WTC11 (cell line): Measurements from ENCODE around the gene PNMA8C. TPM values are rescaled to one million over a fixed set of nuclear protein-coding genes. Genes with fewer than 3 reads are reported as not detected.

ENCODE experiments used
- ATAC-seq: fragments of 200-7000 bp; cut with Tn5 transposase; 2 replicates; pipeline ENCODE4 v1.10.0; 2021; ENCODE audit warnings: mild to moderate bottlenecking, moderate library complexity
- CTCF ChIA-PET: fragments of 300-600 bp; sonication (Branson Sonifier 250); formaldehyde crosslinking; loops from one replicate; lab custom pipeline; 2021; ENCODE audit warnings: antibody characterized with exemption; lab: Charles Lee
- POLR2A ChIA-PET: fragments of 350-600 bp; sonication (Branson Sonifier 250); formaldehyde crosslinking; loops from one replicate; lab custom pipeline; 2021; ENCODE audit warnings: antibody characterized with exemption; lab: Charles Lee
- DNase-seq: peaks from one replicate; pipeline ENCODE4 v3.0.0; 2021; ENCODE audit warnings: low spot score
- H3K27ac Mint-ChIP-seq: 2 replicates; pipeline ENCODE4 v1.8.0; 2021; ENCODE audit warnings: mixed read lengths
- H3K27me3 Mint-ChIP-seq: 2 replicates; pipeline ENCODE4 v1.8.0; 2021; ENCODE audit warnings: low read depth, mild to moderate bottlenecking, moderate library complexity, mixed read lengths
- H3K36me3 Mint-ChIP-seq: 2 replicates; pipeline ENCODE4 v1.8.0; 2021; ENCODE audit warnings: mixed read lengths
- H3K4me1 Mint-ChIP-seq: 2 replicates; pipeline ENCODE4 v1.8.0; 2022; ENCODE audit warnings: mixed read lengths
- H3K4me3 Mint-ChIP-seq: 2 replicates; pipeline ENCODE4 v1.8.0; 2021; ENCODE audit warnings: mild to moderate bottlenecking, moderate library complexity, mixed read lengths
- H3K9me3 Mint-ChIP-seq: 2 replicates; pipeline ENCODE4 v1.8.0; 2021; ENCODE audit warnings: mixed read lengths
- ATF2 ChIP-seq: sonication (generic); formaldehyde crosslinking; IDR thresholded peaks from 2 replicates; pipeline ENCODE4 v1.8.1; 2022; ENCODE audit warnings: low read depth, missing genetic modification reagents, borderline replicate concordance
- ATF6 ChIP-seq: sonication (generic); formaldehyde crosslinking; IDR thresholded peaks from 2 replicates; pipeline ENCODE4 v1.8.1; 2023; ENCODE audit warnings: mild to moderate bottlenecking, missing genetic modification reagents
- ELF4 ChIP-seq: sonication (generic); formaldehyde crosslinking; IDR thresholded peaks from 2 replicates; pipeline ENCODE4 v1.8.1; 2022; ENCODE audit warnings: low read depth, mild to moderate bottlenecking, moderate library complexity, missing genetic modification reagents
- ERG ChIP-seq: fragments of 250-450 bp; sonication (Bioruptor Pico); IDR thresholded peaks from 2 replicates; pipeline ENCODE4 v1.8.0; 2021; ENCODE audit warnings: mild to moderate bottlenecking
- FOXJ3 ChIP-seq: sonication (generic); formaldehyde crosslinking; IDR thresholded peaks from 2 replicates; pipeline ENCODE4 v1.9.0; 2021; ENCODE audit warnings: missing genetic modification reagents, mild to moderate bottlenecking, borderline replicate concordance
- GABPB1 ChIP-seq: sonication (generic); formaldehyde crosslinking; IDR thresholded peaks from 2 replicates; pipeline ENCODE4 v1.8.1; 2023; ENCODE audit warnings: mild to moderate bottlenecking, missing genetic modification reagents
- KAT7 ChIP-seq: sonication (generic); formaldehyde crosslinking; IDR thresholded peaks from 2 replicates; pipeline ENCODE4 v1.8.1; 2023; ENCODE audit warnings: missing genetic modification reagents, mild to moderate bottlenecking, borderline replicate concordance
- MLX ChIP-seq: sonication (generic); formaldehyde crosslinking; IDR thresholded peaks from 2 replicates; pipeline ENCODE4 v1.8.1; 2023; ENCODE audit warnings: mild to moderate bottlenecking, missing genetic modification reagents, moderate library complexity
- RELA ChIP-seq: sonication (generic); formaldehyde crosslinking; IDR thresholded peaks from 2 replicates; pipeline ENCODE4 v1.8.1; 2022; ENCODE audit warnings: missing genetic modification reagents, mild to moderate bottlenecking, borderline replicate concordance
- SMAD4 ChIP-seq: sonication (generic); formaldehyde crosslinking; IDR thresholded peaks from 2 replicates; pipeline ENCODE4 v1.8.0; 2022; ENCODE audit warnings: mild to moderate bottlenecking, missing genetic modification reagents
- ZNF219 ChIP-seq: sonication (generic); formaldehyde crosslinking; IDR thresholded peaks from 2 replicates; pipeline ENCODE4 v1.8.0; 2023; ENCODE audit warnings: missing genetic modification reagents, mild to moderate bottlenecking, borderline replicate concordance
- ZNF416 ChIP-seq: fragments of 250-450 bp; sonication (Bioruptor Pico); IDR thresholded peaks from 2 replicates; pipeline ENCODE4 v1.9.0; 2021; ENCODE audit warnings: mild to moderate bottlenecking, inconsistent platforms
- ZNF425 ChIP-seq: fragments of 250-450 bp; sonication (Bioruptor Pico); conservative IDR thresholded peaks from 2 replicates; pipeline ENCODE4 v1.9.0; 2021; ENCODE audit warnings: mild to moderate bottlenecking
- total RNA-seq: library from RNA; stranded (reverse); gene quantifications from 3 replicates; pipeline ENCODE4 v1.2.3, GENCODE V29; 2021
- TF ChIP-seq, protein P1 (sequence below): sonication (generic); formaldehyde crosslinking; IDR thresholded peaks from 2 replicates; pipeline ENCODE4 v1.8.0; 2022; ENCODE audit warnings: mild to moderate bottlenecking, missing genetic modification reagents
- TF ChIP-seq, protein P2 (sequence below): fragments of 250-450 bp; sonication (Bioruptor Pico); IDR thresholded peaks from 2 replicates; pipeline ENCODE4 v1.9.0; 2021; ENCODE audit warnings: moderate library complexity, mild to moderate bottlenecking, inconsistent platforms, borderline replicate concordance
- TF ChIP-seq, protein P3 (sequence below): sonication (generic); formaldehyde crosslinking; conservative IDR thresholded peaks from 2 replicates; pipeline ENCODE4 v1.8.1; 2023; ENCODE audit warnings: mild to moderate bottlenecking, low read depth, missing genetic modification reagents, moderate library complexity
- TF ChIP-seq, protein P4 (sequence below): sonication (generic); formaldehyde crosslinking; IDR thresholded peaks from 2 replicates; pipeline ENCODE4 v1.8.0; 2022; ENCODE audit warnings: missing genetic modification reagents

PNMA8C gene
- total RNA-seq, 1 experiment from 2014 or later: 1.2 TPM

- TF ChIP-seq, protein P1, sequence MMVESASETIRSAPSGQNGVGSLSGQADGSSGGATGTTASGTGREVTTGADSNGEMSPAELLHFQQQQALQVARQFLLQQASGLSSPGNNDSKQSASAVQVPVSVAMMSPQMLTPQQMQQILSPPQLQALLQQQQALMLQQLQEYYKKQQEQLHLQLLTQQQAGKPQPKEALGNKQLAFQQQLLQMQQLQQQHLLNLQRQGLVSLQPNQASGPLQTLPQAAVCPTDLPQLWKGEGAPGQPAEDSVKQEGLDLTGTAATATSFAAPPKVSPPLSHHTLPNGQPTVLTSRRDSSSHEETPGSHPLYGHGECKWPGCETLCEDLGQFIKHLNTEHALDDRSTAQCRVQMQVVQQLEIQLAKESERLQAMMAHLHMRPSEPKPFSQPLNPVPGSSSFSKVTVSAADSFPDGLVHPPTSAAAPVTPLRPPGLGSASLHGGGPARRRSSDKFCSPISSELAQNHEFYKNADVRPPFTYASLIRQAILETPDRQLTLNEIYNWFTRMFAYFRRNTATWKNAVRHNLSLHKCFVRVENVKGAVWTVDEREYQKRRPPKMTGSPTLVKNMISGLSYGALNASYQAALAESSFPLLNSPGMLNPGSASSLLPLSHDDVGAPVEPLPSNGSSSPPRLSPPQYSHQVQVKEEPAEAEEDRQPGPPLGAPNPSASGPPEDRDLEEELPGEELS: no peak
- TF ChIP-seq ZNF425: no peak
- TF ChIP-seq ERG: no peak
- TF ChIP-seq ELF4 (CRISPR knock-in tag): no peak
- no peak for TF ChIP-seq ZNF416 (CRISPR knock-in tag)
- no peak for TF ChIP-seq ZNF219
- no peak for TF ChIP-seq KAT7 (CRISPR knock-in tag)
- TF ChIP-seq, protein P2, sequence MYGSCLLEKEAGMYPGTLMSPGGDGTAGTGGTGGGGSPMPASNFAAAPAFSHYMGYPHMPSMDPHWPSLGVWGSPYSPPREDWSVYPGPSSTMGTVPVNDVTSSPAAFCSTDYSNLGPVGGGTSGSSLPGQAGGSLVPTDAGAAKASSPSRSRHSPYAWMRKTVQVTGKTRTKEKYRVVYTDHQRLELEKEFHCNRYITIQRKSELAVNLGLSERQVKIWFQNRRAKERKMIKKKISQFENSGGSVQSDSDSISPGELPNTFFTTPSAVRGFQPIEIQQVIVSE (CRISPR knock-in tag): no peak
- TF ChIP-seq, protein P3, sequence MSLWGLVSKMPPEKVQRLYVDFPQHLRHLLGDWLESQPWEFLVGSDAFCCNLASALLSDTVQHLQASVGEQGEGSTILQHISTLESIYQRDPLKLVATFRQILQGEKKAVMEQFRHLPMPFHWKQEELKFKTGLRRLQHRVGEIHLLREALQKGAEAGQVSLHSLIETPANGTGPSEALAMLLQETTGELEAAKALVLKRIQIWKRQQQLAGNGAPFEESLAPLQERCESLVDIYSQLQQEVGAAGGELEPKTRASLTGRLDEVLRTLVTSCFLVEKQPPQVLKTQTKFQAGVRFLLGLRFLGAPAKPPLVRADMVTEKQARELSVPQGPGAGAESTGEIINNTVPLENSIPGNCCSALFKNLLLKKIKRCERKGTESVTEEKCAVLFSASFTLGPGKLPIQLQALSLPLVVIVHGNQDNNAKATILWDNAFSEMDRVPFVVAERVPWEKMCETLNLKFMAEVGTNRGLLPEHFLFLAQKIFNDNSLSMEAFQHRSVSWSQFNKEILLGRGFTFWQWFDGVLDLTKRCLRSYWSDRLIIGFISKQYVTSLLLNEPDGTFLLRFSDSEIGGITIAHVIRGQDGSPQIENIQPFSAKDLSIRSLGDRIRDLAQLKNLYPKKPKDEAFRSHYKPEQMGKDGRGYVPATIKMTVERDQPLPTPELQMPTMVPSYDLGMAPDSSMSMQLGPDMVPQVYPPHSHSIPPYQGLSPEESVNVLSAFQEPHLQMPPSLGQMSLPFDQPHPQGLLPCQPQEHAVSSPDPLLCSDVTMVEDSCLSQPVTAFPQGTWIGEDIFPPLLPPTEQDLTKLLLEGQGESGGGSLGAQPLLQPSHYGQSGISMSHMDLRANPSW (CRISPR knock-in tag): no peak
- TF ChIP-seq ATF6: no peak
Observed at GRCh38 chr19:46450737-46451136, 22.0 kb upstream of the PNMA8C start (continued).

DNA sequence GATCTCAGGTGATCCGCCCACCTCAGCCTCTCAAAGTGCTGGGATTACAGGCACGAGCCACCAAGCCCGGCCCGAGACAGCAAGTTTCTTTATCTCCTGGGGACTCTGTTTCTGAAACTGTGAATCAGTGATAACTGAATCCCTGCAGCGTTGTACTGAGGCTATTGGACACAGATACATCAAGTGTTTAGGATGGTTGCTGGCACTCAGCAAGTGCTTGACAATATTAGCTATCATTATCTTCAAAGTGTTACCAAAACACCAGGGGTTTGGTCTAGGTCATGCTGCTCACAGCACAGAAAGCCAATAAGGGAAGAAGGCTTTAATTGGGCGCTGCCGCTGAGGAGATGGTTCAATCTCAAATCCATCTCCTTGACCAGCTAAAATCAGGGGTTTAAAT, 20.5 kb upstream of the PNMA8C start:
- peaks cover 3% of the 10 kb centered on the region for H3K27me3 Mint-ChIP-seq
- no peak overlapping the region for H3K4me3 Mint-ChIP-seq
- peaks cover 7% of the 10 kb centered on the region; the same call in 1 of the 2 replicates for H3K36me3 Mint-ChIP-seq
- DNase-seq (no peak), ATAC-seq (no peak)
- H3K27ac Mint-ChIP-seq: no peak overlapping the region
- ChIA-PET CTCF (no interaction called here), POLR2A (no interaction called here)
- no peaks in the 10 kb centered on the region for H3K4me1 Mint-ChIP-seq
- peaks cover 9% of the 10 kb centered on the region for H3K9me3 Mint-ChIP-seq
- no peak for TF ChIP-seq RELA
- no peak for TF ChIP-seq MLX (CRISPR knock-in tag)
- no peak for TF ChIP-seq SMAD4 (CRISPR knock-in tag)
- no peak for TF ChIP-seq ATF2 (CRISPR knock-in tag)
- TF ChIP-seq FOXJ3: no peak
- TF ChIP-seq, protein P4, sequence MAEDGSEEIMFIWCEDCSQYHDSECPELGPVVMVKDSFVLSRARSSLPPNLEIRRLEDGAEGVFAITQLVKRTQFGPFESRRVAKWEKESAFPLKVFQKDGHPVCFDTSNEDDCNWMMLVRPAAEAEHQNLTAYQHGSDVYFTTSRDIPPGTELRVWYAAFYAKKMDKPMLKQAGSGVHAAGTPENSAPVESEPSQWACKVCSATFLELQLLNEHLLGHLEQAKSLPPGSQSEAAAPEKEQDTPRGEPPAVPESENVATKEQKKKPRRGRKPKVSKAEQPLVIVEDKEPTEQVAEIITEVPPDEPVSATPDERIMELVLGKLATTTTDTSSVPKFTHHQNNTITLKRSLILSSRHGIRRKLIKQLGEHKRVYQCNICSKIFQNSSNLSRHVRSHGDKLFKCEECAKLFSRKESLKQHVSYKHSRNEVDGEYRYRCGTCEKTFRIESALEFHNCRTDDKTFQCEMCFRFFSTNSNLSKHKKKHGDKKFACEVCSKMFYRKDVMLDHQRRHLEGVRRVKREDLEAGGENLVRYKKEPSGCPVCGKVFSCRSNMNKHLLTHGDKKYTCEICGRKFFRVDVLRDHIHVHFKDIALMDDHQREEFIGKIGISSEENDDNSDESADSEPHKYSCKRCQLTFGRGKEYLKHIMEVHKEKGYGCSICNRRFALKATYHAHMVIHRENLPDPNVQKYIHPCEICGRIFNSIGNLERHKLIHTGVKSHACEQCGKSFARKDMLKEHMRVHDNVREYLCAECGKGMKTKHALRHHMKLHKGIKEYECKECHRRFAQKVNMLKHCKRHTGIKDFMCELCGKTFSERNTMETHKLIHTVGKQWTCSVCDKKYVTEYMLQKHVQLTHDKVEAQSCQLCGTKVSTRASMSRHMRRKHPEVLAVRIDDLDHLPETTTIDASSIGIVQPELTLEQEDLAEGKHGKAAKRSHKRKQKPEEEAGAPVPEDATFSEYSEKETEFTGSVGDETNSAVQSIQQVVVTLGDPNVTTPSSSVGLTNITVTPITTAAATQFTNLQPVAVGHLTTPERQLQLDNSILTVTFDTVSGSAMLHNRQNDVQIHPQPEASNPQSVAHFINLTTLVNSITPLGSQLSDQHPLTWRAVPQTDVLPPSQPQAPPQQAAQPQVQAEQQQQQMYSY (CRISPR knock-in tag): no peak
- TF ChIP-seq GABPB1 (CRISPR knock-in tag): no peak
